Progenitor cell of endocrine pancreas (in vitro differentiated cells): ENCODE results near the gene ULK4. TPM values are rescaled to one million over a fixed set of nuclear protein-coding genes. Genes with fewer than 3 reads are reported as not detected.
"Not testable (repeated sequence)": the region's sequence is repeated elsewhere in the genome, so short reads cannot be mapped to it uniquely, and the experiment has no call there.

Experiments
- DNase-seq: peaks from one replicate; pipeline ENCODE4 v3.0.0; 2021; ENCODE audit warnings: low spot score; ENCODE audit not compliant: unreplicated experiment
- H3K27ac Mint-ChIP-seq: 2 replicates; pipeline ENCODE4 v1.8.0; 2021; ENCODE audit warnings: mild to moderate bottlenecking, moderate library complexity, mixed read lengths
- H3K27me3 Mint-ChIP-seq: 2 replicates; pipeline ENCODE4 v1.8.0; 2021; ENCODE audit warnings: mixed read lengths
- H3K36me3 Mint-ChIP-seq: 2 replicates; pipeline ENCODE4 v1.8.0; 2022; ENCODE audit warnings: mixed read lengths; ENCODE audit not compliant: insufficient read depth
- H3K4me1 Mint-ChIP-seq: 2 replicates; pipeline ENCODE4 v1.8.0; 2021; ENCODE audit warnings: low read depth, mixed read lengths
- H3K4me3 Mint-ChIP-seq: 2 replicates; pipeline ENCODE4 v1.8.0; 2021; ENCODE audit warnings: low read depth, mild to moderate bottlenecking, moderate library complexity, mixed read lengths
- H3K9me3 Mint-ChIP-seq: 2 replicates; pipeline ENCODE4 v1.8.0; 2021; ENCODE audit warnings: low read depth, mixed read lengths
- total RNA-seq: library from RNA; stranded (reverse); gene quantifications from 2 replicates; pipeline ENCODE4 v1.2.1, GENCODE V29; 2021
- TF ChIP-seq, protein P1 (sequence below): fragments of 200-600 bp; sonication (generic); IDR thresholded peaks from one replicate; pipeline ENCODE4 v1.5.0; 2021; ENCODE audit warnings: antibody characterized with exemption, mild to moderate bottlenecking; ENCODE audit not compliant: unreplicated experiment

The ULK4 gene
- total RNA-seq, 1 donor from 2014 or later, result 14.2 TPM

- Mint-ChIP-seq H3K4me1 (no peaks in the 10 kb centered on the region), H3K9me3 (peaks cover 3% of the 10 kb centered on the region), H3K4me3 (no peak overlapping the region), H3K27ac (no peak overlapping the region), H3K27me3 (no peaks in the 10 kb centered on the region), H3K36me3 (peaks cover 2% of the 10 kb centered on the region)
- TF ChIP-seq, protein P1, sequence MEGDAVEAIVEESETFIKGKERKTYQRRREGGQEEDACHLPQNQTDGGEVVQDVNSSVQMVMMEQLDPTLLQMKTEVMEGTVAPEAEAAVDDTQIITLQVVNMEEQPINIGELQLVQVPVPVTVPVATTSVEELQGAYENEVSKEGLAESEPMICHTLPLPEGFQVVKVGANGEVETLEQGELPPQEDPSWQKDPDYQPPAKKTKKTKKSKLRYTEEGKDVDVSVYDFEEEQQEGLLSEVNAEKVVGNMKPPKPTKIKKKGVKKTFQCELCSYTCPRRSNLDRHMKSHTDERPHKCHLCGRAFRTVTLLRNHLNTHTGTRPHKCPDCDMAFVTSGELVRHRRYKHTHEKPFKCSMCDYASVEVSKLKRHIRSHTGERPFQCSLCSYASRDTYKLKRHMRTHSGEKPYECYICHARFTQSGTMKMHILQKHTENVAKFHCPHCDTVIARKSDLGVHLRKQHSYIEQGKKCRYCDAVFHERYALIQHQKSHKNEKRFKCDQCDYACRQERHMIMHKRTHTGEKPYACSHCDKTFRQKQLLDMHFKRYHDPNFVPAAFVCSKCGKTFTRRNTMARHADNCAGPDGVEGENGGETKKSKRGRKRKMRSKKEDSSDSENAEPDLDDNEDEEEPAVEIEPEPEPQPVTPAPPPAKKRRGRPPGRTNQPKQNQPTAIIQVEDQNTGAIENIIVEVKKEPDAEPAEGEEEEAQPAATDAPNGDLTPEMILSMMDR, result peak; percentile 29
- no peak for DNase-seq
Observed at GRCh38 chr3:41450416-41451231, 511.3 kb downstream of the ULK4 start.

GRCh38 chr3:41448396-41448795, 513.5 kb downstream of the ULK4 start:
- H3K4me3 Mint-ChIP-seq, result no peak overlapping the region
- H3K9me3 Mint-ChIP-seq, result peaks cover 3% of the 10 kb centered on the region
- H3K27me3 Mint-ChIP-seq, result no peaks in the 10 kb centered on the region
- no peak for DNase-seq
- TF ChIP-seq, protein P1, result no peak
- no peak overlapping the region for H3K27ac Mint-ChIP-seq
- peaks cover 1% of the 10 kb centered on the region for H3K4me1 Mint-ChIP-seq
- no peaks in the 10 kb centered on the region for H3K36me3 Mint-ChIP-seq

DNA sequence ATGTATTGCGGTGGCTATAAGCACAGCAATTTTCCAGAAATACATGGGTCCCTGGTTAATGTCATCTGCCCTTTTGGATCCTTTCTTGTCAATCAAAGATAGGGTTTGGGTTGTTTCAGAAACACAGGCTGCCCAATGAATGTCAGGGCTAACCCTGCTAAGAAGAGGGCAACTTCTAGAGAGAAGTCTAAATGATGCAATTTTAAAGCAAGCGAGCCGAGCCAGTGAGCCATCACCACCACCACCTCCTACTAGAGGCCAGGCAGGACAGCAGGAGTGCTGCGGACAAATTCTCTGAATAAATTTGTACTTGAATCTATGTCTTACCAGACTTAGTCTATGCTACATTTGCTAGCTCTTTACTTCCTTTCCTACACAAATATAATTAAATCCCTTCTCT, 514.2 kb downstream of the ULK4 start:
- H3K9me3 Mint-ChIP-seq, result peaks cover 3% of the 10 kb centered on the region
- TF ChIP-seq, protein P1, result no peak
- no peaks in the 10 kb centered on the region for H3K27me3 Mint-ChIP-seq
- no peak overlapping the region for H3K4me3 Mint-ChIP-seq
- H3K36me3 Mint-ChIP-seq, result no peaks in the 10 kb centered on the region
- DNase-seq, result no peak
- no peak overlapping the region for H3K27ac Mint-ChIP-seq
- peaks cover 8% of the 10 kb centered on the region for H3K4me1 Mint-ChIP-seq

- not testable (repeated sequence) for H3K36me3 Mint-ChIP-seq, DNase-seq, H3K27me3 Mint-ChIP-seq, H3K4me3 Mint-ChIP-seq, H3K27ac Mint-ChIP-seq, H3K9me3 Mint-ChIP-seq
- peaks cover 14% of the 10 kb centered on the region for H3K4me1 Mint-ChIP-seq
Observed at GRCh38 chr3:41446316-41446715, 515.6 kb downstream of the ULK4 start.

DNA sequence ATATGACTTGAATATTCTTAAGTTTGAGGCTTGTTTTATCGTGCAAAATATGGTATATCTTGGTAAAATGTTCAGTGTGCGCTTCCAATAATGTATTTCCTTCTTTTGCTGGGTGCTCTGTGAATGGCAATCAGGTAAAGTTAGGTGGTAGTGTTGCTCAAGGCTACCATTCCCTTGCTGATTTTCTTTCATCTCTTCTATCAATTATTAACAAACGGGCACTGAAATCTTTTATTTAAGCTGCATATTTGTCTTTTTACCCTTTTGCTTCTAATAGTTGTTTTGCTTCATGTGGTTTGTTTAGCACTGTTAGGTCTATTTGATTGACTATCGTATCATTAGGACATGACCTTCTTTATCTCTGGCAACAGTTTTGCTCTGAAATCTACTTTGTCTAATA, 520.3 kb downstream of the ULK4 start:
- Mint-ChIP-seq H3K4me3 (no peak overlapping the region), H3K36me3 (peaks cover 3% of the 10 kb centered on the region), H3K27ac (peak overlapping the region; percentile 5), H3K27me3 (no peaks in the 10 kb centered on the region), H3K9me3 (peaks cover 13% of the 10 kb centered on the region), H3K4me1 (peaks cover 17% of the 10 kb centered on the region)
- DNase-seq, result no peak
- TF ChIP-seq, protein P1, result no peak

DNA sequence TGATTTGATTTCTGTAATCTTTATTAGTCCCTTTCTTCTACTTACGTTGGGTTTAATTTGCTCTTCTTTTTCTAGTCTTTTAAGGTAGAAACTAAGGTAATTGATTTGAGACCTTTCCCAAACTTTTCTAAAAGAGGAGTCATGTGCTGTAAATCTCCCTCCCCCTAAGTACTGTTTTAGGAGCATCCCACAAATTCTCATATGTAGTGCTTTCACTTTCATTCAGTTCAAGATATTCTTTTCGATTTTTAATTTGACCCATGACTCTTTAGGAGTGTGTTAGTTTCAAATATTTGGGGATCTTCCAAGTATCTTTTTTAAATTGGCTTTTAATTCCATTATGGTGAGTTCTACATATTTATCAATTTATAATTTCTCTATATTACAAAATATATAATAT, 520.8 kb downstream of the ULK4 start:
- Mint-ChIP-seq H3K4me1 (peaks cover 17% of the 10 kb centered on the region), H3K36me3 (peaks cover 3% of the 10 kb centered on the region), H3K27ac (no peak overlapping the region), H3K4me3 (no peak overlapping the region), H3K9me3 (peaks cover 13% of the 10 kb centered on the region), H3K27me3 (no peaks in the 10 kb centered on the region)
- TF ChIP-seq, protein P1, result no peak
- no peak for DNase-seq
